HCT116 (cell line): Measurements from ENCODE around the gene C11orf42.

Experiments
- CEBPB ChIP-seq: IDR thresholded peaks from 2 replicates; pipeline ENCODE4 v1.6.1; 2012; ENCODE audit warnings: low read depth
- EZH2 ChIP-seq: fragments of 200-600 bp; sonication (generic); IDR thresholded peaks from 2 replicates; pipeline ENCODE4 v1.6.1; 2017; ENCODE audit warnings: antibody characterized with exemption, mixed run types
- FOSL1 ChIP-seq: IDR thresholded peaks from 2 replicates; pipeline ENCODE4 v1.6.1; 2012; ENCODE audit warnings: low read depth
- JUND ChIP-seq: IDR thresholded peaks from 2 replicates; pipeline ENCODE4 v1.6.1; 2012
- MAX ChIP-seq: IDR thresholded peaks from 2 replicates; pipeline ENCODE4 v1.6.1; 2012
- POLR2A ChIP-seq: IDR thresholded peaks from 2 replicates; pipeline ENCODE4 v1.7.0; 2011; ENCODE audit warnings: borderline replicate concordance; ENCODE audit not compliant: insufficient read depth, insufficient read length; ENCODE audit errors: extremely low read depth
- POLR2AphosphoS5 ChIP-seq: IDR thresholded peaks from 2 replicates; pipeline ENCODE4 v1.6.1; 2011; ENCODE audit warnings: mild to moderate bottlenecking, low read depth, low read length, moderate library complexity
- RAD21 ChIP-seq: IDR thresholded peaks from 2 replicates; pipeline ENCODE4 v1.6.1; 2012; ENCODE audit warnings: low read depth, mild to moderate bottlenecking
- SRF ChIP-seq: IDR thresholded peaks from 2 replicates; pipeline ENCODE4 v1.6.1; 2012; ENCODE audit warnings: low read depth
- YY1 ChIP-seq: IDR thresholded peaks from 2 replicates; pipeline ENCODE4 v1.6.1; 2011; ENCODE audit warnings: low read length, low read depth, moderate library complexity, mild to moderate bottlenecking; ENCODE audit not compliant: insufficient replicate concordance; ENCODE audit errors: extremely low read depth
- ZBTB33 ChIP-seq: IDR thresholded peaks from 2 replicates; pipeline ENCODE4 v1.6.1; 2011; ENCODE audit warnings: mild to moderate bottlenecking, low read length, moderate library complexity; ENCODE audit not compliant: insufficient replicate concordance; ENCODE audit errors: extremely low read depth
- ZNF274 ChIP-seq: fragments of 200-500 bp; sonication (Bioruptor generic); IDR thresholded peaks from 2 replicates; pipeline ENCODE4 v1.6.1; 2014; ENCODE audit warnings: mild to moderate bottlenecking, low read depth, low read length, inconsistent platforms
- TF ChIP-seq, protein P1 (sequence below), 3 experiments: fragments of 200-600 bp in 1 of 3; sonication (generic) in 1 of 3; IDR thresholded peaks in 2 of 3; conservative IDR thresholded peaks in 1 of 3; 2 replicates each; pipeline ENCODE4 v1.5.1; 2012 to 2017; ENCODE audit warnings: low read depth in 2 of 3, low read length in 2 of 3, antibody characterized with exemption in 1 of 3, borderline replicate concordance in 1 of 3, control low read depth in 1 of 3, mild to moderate bottlenecking in 1 of 3, mixed read lengths in 1 of 3, mixed run types in 1 of 3, moderate library complexity in 1 of 3; ENCODE audit not compliant: insufficient read depth in 1 of 3
- TF ChIP-seq, protein P2 (sequence below): IDR thresholded peaks from 2 replicates; pipeline ENCODE4 v1.6.1; 2012

DNA sequence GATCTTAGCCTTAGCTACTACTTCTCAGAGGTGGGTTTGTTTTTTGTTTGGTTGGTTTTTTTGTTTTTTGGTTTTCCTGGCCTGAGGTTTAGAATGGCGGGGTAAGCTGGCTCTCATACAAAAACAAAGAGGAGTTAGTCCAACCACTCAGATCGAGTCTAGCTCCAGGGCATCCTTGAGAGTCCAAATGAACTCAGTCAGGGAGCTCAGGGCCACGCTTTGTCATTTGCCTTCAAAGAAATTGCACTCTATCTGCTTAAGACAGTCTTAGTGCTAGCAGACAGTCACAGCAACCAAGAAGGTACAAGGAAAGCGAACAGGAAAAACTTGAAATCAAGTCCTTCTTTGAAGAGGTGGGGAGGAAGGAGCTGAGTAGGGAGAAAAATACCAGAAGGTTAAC, 11.1 kb downstream of the C11orf42 start:
- TF ChIP-seq, protein P1, sequence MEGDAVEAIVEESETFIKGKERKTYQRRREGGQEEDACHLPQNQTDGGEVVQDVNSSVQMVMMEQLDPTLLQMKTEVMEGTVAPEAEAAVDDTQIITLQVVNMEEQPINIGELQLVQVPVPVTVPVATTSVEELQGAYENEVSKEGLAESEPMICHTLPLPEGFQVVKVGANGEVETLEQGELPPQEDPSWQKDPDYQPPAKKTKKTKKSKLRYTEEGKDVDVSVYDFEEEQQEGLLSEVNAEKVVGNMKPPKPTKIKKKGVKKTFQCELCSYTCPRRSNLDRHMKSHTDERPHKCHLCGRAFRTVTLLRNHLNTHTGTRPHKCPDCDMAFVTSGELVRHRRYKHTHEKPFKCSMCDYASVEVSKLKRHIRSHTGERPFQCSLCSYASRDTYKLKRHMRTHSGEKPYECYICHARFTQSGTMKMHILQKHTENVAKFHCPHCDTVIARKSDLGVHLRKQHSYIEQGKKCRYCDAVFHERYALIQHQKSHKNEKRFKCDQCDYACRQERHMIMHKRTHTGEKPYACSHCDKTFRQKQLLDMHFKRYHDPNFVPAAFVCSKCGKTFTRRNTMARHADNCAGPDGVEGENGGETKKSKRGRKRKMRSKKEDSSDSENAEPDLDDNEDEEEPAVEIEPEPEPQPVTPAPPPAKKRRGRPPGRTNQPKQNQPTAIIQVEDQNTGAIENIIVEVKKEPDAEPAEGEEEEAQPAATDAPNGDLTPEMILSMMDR (IDR thresholded peaks at IDR 0.05 in 2 of 3, conservative IDR thresholded peaks at IDR 0.05 in 1 of 3; ENCODE audit: borderline replicate concordance in 1 of 3, insufficient read depth in 1 of 3, low read depth in 2 of 3, low read length in 2 of 3): no peak
- TF ChIP-seq EZH2 (no peak), YY1 (no peak), POLR2A (no peak), MAX (no peak), ZBTB33 (no peak), RAD21 (no peak), CEBPB (no peak), JUND (no peak), POLR2AphosphoS5 (no peak), ZNF274 (no peak), SRF (no peak), FOSL1 (no peak)
- TF ChIP-seq, protein P2, sequence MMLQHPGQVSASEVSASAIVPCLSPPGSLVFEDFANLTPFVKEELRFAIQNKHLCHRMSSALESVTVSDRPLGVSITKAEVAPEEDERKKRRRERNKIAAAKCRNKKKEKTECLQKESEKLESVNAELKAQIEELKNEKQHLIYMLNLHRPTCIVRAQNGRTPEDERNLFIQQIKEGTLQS: no peak
